ENCODE results near the gene GALR1. TPM values are rescaled to one million over a fixed set of nuclear protein-coding genes. Genes with fewer than 3 reads are reported as not detected.
A peak's percentile ranks its signal among the peaks of the same experiment; 100 is the strongest.

The GALR1 gene
- total and polyA plus RNA-seq, 12 donors: 0.11 to 3.5 (median 0.87) TPM; not detected in 4

DNA sequence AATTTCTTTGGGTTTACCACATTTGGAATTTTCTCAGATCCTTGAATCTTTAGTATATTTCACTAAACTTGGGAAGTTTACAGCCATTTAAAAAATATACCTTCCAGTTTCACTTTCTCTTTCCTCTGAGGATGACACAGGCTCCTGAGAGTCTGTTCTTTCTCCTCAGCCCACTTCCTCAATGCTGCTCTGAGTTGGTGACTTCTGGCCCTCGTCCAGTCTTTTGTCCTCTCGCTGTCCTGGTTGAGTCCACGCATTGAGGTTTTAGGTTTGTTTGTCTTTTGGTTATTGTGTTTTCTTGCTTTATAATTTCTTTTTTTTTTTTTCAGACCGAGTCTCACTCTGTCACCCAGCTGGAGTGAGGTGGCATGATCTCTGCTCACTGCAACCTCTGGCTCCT is 40.7 kb upstream of the GALR1 start:
- TF ChIP-seq CTCF (IDR thresholded peaks at IDR 0.05): no peak
- TF ChIP-seq POLR2A (IDR thresholded peaks at IDR 0.05): no peak
- Histone ChIP-seq H3K4me3 (no peak overlapping the region), H3K27me3 (no peaks in the 10 kb centered on the region), H3K4me1 (replicated peaks in 1 of 2) (peaks cover 5 to 31% of the 10 kb centered on the region in 2 donors), H3K36me3 (replicated peaks in 1 of 2) (no peaks in the 10 kb centered on the region), H3K9me3 (replicated peaks in 1 of 3) (no peaks in the 10 kb centered on the region), H3K27ac (peak overlapping the region in 3 of 5 donors; percentile 4 to 65 (median 63))
- DNase-seq: peak in 6 of 7 donors; percentile 49 to 80 (median 64)
- intact Hi-C loops (cut with DNase I): loop anchor here in 1 of 2 donors (10.0 kb wide), 1 partner anchor 204 kb away; no protein-coding TSS in a partner anchor
- WGBS, 4 donors: 55 to 65% (median 60%) methylated on average over 4 of the region's 4 CpGs

- H3K27me3 ChIP-seq: no peaks in the 10 kb centered on the region
- DNase-seq: no peak
- intact Hi-C loops (cut with DNase I): loop anchor here in 1 of 2 donors (10.0 kb wide), 1 partner anchor 205 kb away; no protein-coding TSS in a partner anchor
- 86 to 91% (median 87%) methylated on average over 12 of the region's 12 CpGs for WGBS, 4 donors
- peaks cover 5 to 31% of the 10 kb centered on the region in 2 donors for H3K4me1 ChIP-seq (replicated peaks in 1 of 2)
- H3K27ac ChIP-seq: no peak overlapping the region
- no peaks in the 10 kb centered on the region for H3K36me3 ChIP-seq (replicated peaks in 1 of 2)
- H3K9me3 ChIP-seq (replicated peaks in 1 of 3): no peaks in the 10 kb centered on the region
- TF ChIP-seq CTCF (IDR thresholded peaks at IDR 0.05) (no peak), POLR2A (IDR thresholded peaks at IDR 0.05) (no peak)
- H3K4me3 ChIP-seq: no peak overlapping the region
Measured at GRCh38 chr18:77209587-77209986, 40.1 kb upstream of the GALR1 start.

DNA sequence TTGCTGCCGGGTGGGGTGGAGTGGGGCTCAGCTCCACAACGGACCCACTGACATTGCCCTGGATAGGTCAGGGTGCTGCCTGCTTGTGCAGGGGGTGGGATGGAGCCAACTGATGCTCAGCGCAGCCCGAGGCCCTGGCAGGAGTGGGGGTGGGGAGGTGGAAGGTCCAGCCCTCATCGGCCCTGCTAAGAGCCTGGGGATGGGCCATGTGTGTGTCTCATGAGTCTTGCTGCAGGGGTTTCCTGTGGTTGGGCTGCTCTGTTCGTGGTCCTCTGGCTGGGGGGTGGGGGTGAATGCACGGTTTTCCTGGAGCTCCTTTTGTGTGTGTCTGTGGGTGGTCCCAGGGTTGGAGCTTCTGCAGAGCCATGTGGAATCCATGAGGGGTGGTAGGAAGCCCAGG is 39.4 kb upstream of the GALR1 start:
- intact Hi-C loops (cut with DNase I): loop anchor here in 1 of 2 donors (5.0 kb wide), 1 partner anchor 213 kb away; no protein-coding TSS in a partner anchor
- H3K4me3 ChIP-seq: no peak overlapping the region
- WGBS, 4 donors: 54 to 76% (median 63%) methylated on average over 3 to 7 of the region's 7 CpGs; no CpG with 5 or more reads in 1 of the 4 donors
- no peaks in the 10 kb centered on the region for H3K9me3 ChIP-seq (replicated peaks in 1 of 3)
- no peaks in the 10 kb centered on the region for H3K27me3 ChIP-seq
- no peak for DNase-seq
- H3K4me1 ChIP-seq (replicated peaks in 1 of 2): peaks cover 5 to 31% of the 10 kb centered on the region in 2 donors
- no peak for TF ChIP-seq POLR2A (IDR thresholded peaks at IDR 0.05)
- TF ChIP-seq CTCF (IDR thresholded peaks at IDR 0.05): no peak
- H3K36me3 ChIP-seq (replicated peaks in 1 of 2): no peaks in the 10 kb centered on the region
- H3K27ac ChIP-seq: no peak overlapping the region

- WGBS, 4 donors: 56 to 64% (median 61%) methylated on average over 2 to 4 of the region's 4 CpGs
- Histone ChIP-seq H3K4me1 (replicated peaks in 1 of 2) (peaks cover 0 to 3% of the 10 kb centered on the region in 2 donors), H3K36me3 (replicated peaks in 1 of 2) (no peaks in the 10 kb centered on the region), H3K27me3 (no peaks in the 10 kb centered on the region), H3K9me3 (replicated peaks in 1 of 3) (no peaks in the 10 kb centered on the region), H3K4me3 (no peak overlapping the region), H3K27ac (no peak overlapping the region)
- TF ChIP-seq POLR2A (IDR thresholded peaks at IDR 0.05) (no peak), CTCF (IDR thresholded peaks at IDR 0.05) (no peak)
- intact Hi-C loops (cut with DNase I): no loop called here
- DNase-seq: no peak
Measured at GRCh38 chr18:77218642-77219041, 31.0 kb upstream of the GALR1 start.
